HepG2 (cell line): ENCODE results near the gene TMA7B. TPM values are rescaled to one million over a fixed set of nuclear protein-coding genes. Genes with fewer than 3 reads are reported as not detected.

ENCODE experiments used
- ATAC-seq: fragments of 200-7000 bp; cut with Tn5 transposase; 3 replicates; pipeline ENCODE4 v1.9.1; 2020; ENCODE audit warnings: mild to moderate bottlenecking, moderate library complexity
- BruUV-seq: library from RNA; stranded (reverse); fragments of 400-500 nt; replicated peaks from 2 replicates; lab custom pipeline; 2021; lab: Mats Ljungman, UMichigan
- CTCF ChIA-PET: fragments of 300-600 bp; formaldehyde crosslinking; extraction: SDS; loops from one replicate; lab custom pipeline; 2021; ENCODE audit warnings: low total read pairs, inconsistent platforms, low intra/inter-chr PET ratio; lab: Yijun Ruan, JAX
- POLR2A ChIA-PET: fragments of 350-600 bp; sonication (Branson Sonifier 250); formaldehyde crosslinking; loops from one replicate; lab custom pipeline; 2020; ENCODE audit warnings: antibody characterized with exemption, inconsistent platforms; lab: Yijun Ruan, JAX
- DNase-seq: peaks from one replicate; pipeline ENCODE4 v3.0.0-alpha.2; 2015; ENCODE audit warnings: low spot score
- FAIRE-seq: peaks from 3 replicates; lab custom pipeline; 2011; peaks lifted over from hg19 to GRCh38; lab: Jason Lieb, UNC
- H2AFZ ChIP-seq: one replicate; pipeline ENCODE4 v1.6.1; 2011; ENCODE audit warnings: low read length, inconsistent platforms
- H3K27ac ChIP-seq: fragments of 300-600 bp; 3 replicates; pipeline ENCODE4 v1.8.0; 2011; ENCODE audit warnings: mixed run types, mild to moderate bottlenecking, mixed read lengths, low read length, inconsistent platforms; ENCODE audit not compliant: insufficient read depth; ENCODE audit errors: extremely low read length
- H3K27me3 ChIP-seq, 2 experiments: fragments of 200-600 bp in 1 of 2; 2 replicates in 1 of 2; 3 replicates in 1 of 2; pipeline versions ENCODE4 v1.6.0 to v1.8.0; 2011; ENCODE audit warnings: low read length in 2 of 2, mild to moderate bottlenecking in 2 of 2, moderate library complexity in 2 of 2, inconsistent platforms in 1 of 2; ENCODE audit not compliant: insufficient read depth in 2 of 2, control insufficient read depth in 1 of 2
- H3K36me3 ChIP-seq, 2 experiments: fragments of 200-600 bp in 1 of 2; replicated peaks in 1 of 2; 2 replicates in 1 of 2; 3 replicates in 1 of 2; pipeline versions ENCODE4 v1.5.1 to v1.8.0; 2011; ENCODE audit warnings: low read length in 2 of 2, inconsistent platforms in 1 of 2; ENCODE audit not compliant: insufficient read depth in 2 of 2, control insufficient read depth in 1 of 2
- H3K4me1 ChIP-seq: 2 replicates; pipeline ENCODE4 v1.5.1; 2012; ENCODE audit warnings: low read length, inconsistent platforms; ENCODE audit not compliant: insufficient read depth
- H3K4me2 ChIP-seq: 2 replicates; pipeline ENCODE4 v1.6.0; 2011; ENCODE audit warnings: low read depth, low read length, inconsistent platforms
- H3K4me3 ChIP-seq, 3 experiments: fragments of 200-600 bp in 1 of 3; sonication (generic), shearing (Covaris generic) in 1 of 3; replicated peaks in 1 of 3; 2 replicates each; pipeline ENCODE4 v1.5.1; 2011 to 2016; ENCODE audit warnings: low read length in 3 of 3, inconsistent platforms in 2 of 3, low read depth in 2 of 3, mild to moderate bottlenecking in 2 of 3, control low read depth in 1 of 3, mixed read lengths in 1 of 3; ENCODE audit not compliant: insufficient read depth in 1 of 3
- H3K79me2 ChIP-seq: one replicate; pipeline ENCODE4 v1.6.1; 2011; ENCODE audit warnings: low read length, inconsistent platforms; ENCODE audit not compliant: insufficient read depth
- H3K9ac ChIP-seq: 2 replicates; pipeline ENCODE4 v1.6.0; 2011; ENCODE audit warnings: mild to moderate bottlenecking, low read depth, low read length, inconsistent platforms; ENCODE audit not compliant: insufficient read depth
- H3K9me3 ChIP-seq: 2 replicates; pipeline ENCODE4 v1.5.1; 2012; ENCODE audit warnings: mild to moderate bottlenecking, low read length
- H4K20me1 ChIP-seq: 2 replicates; pipeline ENCODE4 v1.6.0; 2011; ENCODE audit warnings: inconsistent platforms, mild to moderate bottlenecking, low read length, moderate library complexity; ENCODE audit not compliant: insufficient read depth
- KLF9 ChIP-seq: IDR thresholded peaks from 2 replicates; pipeline ENCODE4 v1.6.1; 2016; ENCODE audit warnings: low read depth
- MBD4 ChIP-seq: IDR thresholded peaks from 2 replicates; pipeline ENCODE4 v1.6.1; 2012; ENCODE audit warnings: low read length, inconsistent platforms, borderline replicate concordance
- MED8 ChIP-seq: sonication (generic); formaldehyde crosslinking; IDR thresholded peaks from 2 replicates; pipeline ENCODE4 v1.8.1; 2023; ENCODE audit warnings: mild to moderate bottlenecking, missing genetic modification reagents; ENCODE audit not compliant: insufficient replicate concordance
- RFX1 ChIP-seq: fragments of 450-650 bp; IDR thresholded peaks from 2 replicates; pipeline ENCODE4 v1.6.1; 2017
- TARDBP ChIP-seq: sonication (generic); formaldehyde crosslinking; IDR thresholded peaks from 2 replicates; pipeline ENCODE4 v1.8.0; 2022; ENCODE audit warnings: mild to moderate bottlenecking, missing genetic modification reagents
- ZBTB8A ChIP-seq: sonication (generic); formaldehyde crosslinking; IDR thresholded peaks from 2 replicates; pipeline ENCODE4 v1.4.0; 2020; ENCODE audit warnings: mild to moderate bottlenecking, low read depth, missing genetic modification reagents, borderline replicate concordance
- ZFP37 ChIP-seq: sonication (generic); formaldehyde crosslinking; IDR thresholded peaks from 2 replicates; pipeline ENCODE4 v1.4.0; 2020; ENCODE audit warnings: missing genetic modification reagents, borderline replicate concordance
- ZKSCAN8 ChIP-seq: IDR thresholded peaks from 2 replicates; pipeline ENCODE4 v1.6.1; 2016; ENCODE audit warnings: borderline replicate concordance, missing genetic modification reagents, missing compliant biosample characterization
- ZNF121 ChIP-seq: sonication (generic); formaldehyde crosslinking; IDR thresholded peaks from 2 replicates; pipeline ENCODE4 v1.5.0; 2020; ENCODE audit warnings: mild to moderate bottlenecking, missing genetic modification reagents
- ZNF224 ChIP-seq: sonication (generic); formaldehyde crosslinking; IDR thresholded peaks from 2 replicates; pipeline ENCODE4 v1.5.0; 2020; ENCODE audit warnings: mild to moderate bottlenecking, missing genetic modification reagents
- ZNF329 ChIP-seq: sonication (generic); formaldehyde crosslinking; IDR thresholded peaks from 2 replicates; pipeline ENCODE4 v1.9.0; 2021; ENCODE audit warnings: low read depth, mild to moderate bottlenecking, missing genetic modification reagents
- ZNF7 ChIP-seq: IDR thresholded peaks from 2 replicates; pipeline ENCODE4 v1.6.1; 2016; ENCODE audit warnings: missing biosample characterization, missing genetic modification reagents
- ZNF75D ChIP-seq: sonication (generic); formaldehyde crosslinking; IDR thresholded peaks from 2 replicates; pipeline ENCODE4 v1.8.1; 2023; ENCODE audit warnings: missing genetic modification reagents, mild to moderate bottlenecking, borderline replicate concordance
- ZNF768 ChIP-seq: sonication (generic); formaldehyde crosslinking; IDR thresholded peaks from 2 replicates; pipeline ENCODE4 v1.4.0; 2020; ENCODE audit warnings: missing genetic modification reagents
- ZSCAN30 ChIP-seq: sonication (generic); formaldehyde crosslinking; IDR thresholded peaks from 2 replicates; pipeline ENCODE4 v1.5.0; 2020; ENCODE audit warnings: mild to moderate bottlenecking, missing genetic modification reagents
- WGBS: methylation state at CpG from one replicate; pipeline ENCODE4 v1.1.6; 2017; ENCODE audit warnings: low lambda C conversion rate; 5-methylcytosine and 5-hydroxymethylcytosine counted together
- in situ Hi-C: cut with HindIII; loops from 2 replicates; pipeline ENCODE4 v1.10.0; 2017; ENCODE audit warnings: low pct_unique_long_range_greater_than_20kb; ENCODE audit not compliant: extremely low pct_ligation_motif_present
- intact Hi-C: fragments of 100-400 bp; cut with micrococcal nuclease; formaldehyde crosslinking; loops from one replicate; pipeline ENCODE4 v1.10.0; 2022; ENCODE audit not compliant: unreplicated experiment
- polyA plus RNA-seq, 8 experiments: library from polyadenylated mRNA; depleted of rRNA in 3 of 8; stranded (reverse) in 7 of 8; unstranded in 1 of 8; fragments of >200 nt; fragmentation: Illumina TruSeq in 4 of 8; extraction: Trizol in 4 of 8; gene quantifications; 2 replicates each; pipeline versions ENCODE4 v1.2.1 to v1.2.3, GENCODE V29; 2011 to 2016; ENCODE audit warnings: low read depth in 4 of 8, missing spikeins in 1 of 8, mixed read lengths in 1 of 8; ENCODE audit not compliant: insufficient read depth in 1 of 8
- total RNA-seq, 5 experiments: library from RNA; depleted of rRNA; stranded (reverse); fragments of >200 nt; fragmentation: Illumina TruSeq; extraction: Trizol; gene quantifications; 2 replicates each; pipeline ENCODE4 v1.2.3, GENCODE V29; 2016; ENCODE audit warnings: low read depth in 1 of 5
- TF ChIP-seq, protein P1 (sequence below): sonication (generic); formaldehyde crosslinking; conservative IDR thresholded peaks from 2 replicates; pipeline ENCODE4 v1.4.0; 2020; ENCODE audit warnings: mild to moderate bottlenecking, missing genetic modification reagents, moderate library complexity
- TF ChIP-seq, protein P2 (sequence below): sonication (generic); formaldehyde crosslinking; IDR thresholded peaks from 2 replicates; pipeline ENCODE4 v1.4.0; 2020; ENCODE audit warnings: low read depth, mild to moderate bottlenecking, missing genetic modification reagents
- TF ChIP-seq, protein P3 (sequence below): sonication (generic); formaldehyde crosslinking; IDR thresholded peaks from 2 replicates; pipeline ENCODE4 v1.8.1; 2022; ENCODE audit warnings: low read depth, mild to moderate bottlenecking, missing genetic modification reagents

The TMA7B gene
- total and polyA plus RNA-seq, 2 of the 13 experiments (the other 11 are each of a cell fraction or from before 2014, with no cell fraction given) = not detected

DNA sequence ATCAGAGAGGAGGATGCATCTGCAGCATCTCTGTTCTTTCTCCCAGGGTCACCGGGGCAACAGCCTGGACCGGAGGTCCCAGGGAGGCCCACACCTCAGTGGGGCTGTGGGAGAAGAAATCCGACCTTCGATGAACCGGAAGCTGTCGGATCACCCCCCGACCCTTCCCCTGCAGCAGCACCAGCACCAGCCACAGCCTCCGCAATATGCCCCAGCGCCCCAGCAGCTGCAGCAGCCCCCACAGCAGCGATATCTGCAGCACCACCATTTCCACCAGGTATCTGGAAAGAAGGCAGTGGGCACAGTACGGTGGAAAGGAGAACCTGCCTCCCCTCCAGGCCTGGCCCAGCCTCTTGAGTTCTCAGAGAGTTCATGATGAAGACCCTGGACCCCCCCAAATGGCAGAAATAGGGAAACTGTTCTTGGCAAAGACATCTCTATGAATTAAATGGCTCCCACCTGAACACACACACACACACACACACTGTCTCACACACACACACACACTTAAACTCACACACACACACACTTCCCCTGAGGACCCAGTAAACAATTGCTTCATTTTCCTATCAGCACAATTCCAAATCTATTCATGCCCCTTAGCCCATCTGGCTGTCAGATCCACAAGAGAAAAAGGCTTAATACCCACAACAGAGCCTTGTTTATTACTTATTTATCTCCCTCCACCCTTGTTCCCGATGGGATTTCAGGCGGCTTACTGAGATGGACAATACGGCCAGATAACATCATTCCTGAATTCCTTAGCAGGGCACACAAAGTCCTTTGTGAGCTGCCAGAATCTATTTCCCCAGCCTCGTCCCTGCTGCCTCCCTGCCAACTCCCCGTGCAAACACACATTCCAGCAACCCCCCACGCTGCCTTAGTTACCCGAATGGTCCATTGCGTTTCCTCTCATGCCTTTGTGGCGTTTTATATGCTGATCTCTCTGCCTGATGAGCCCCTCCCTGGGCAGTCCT is 8.1 kb downstream of the TMA7B start:
- H3K36me3 ChIP-seq = no peaks in the 10 kb centered on the region
- BruUV-seq = no TSS peak
- ATAC-seq (no peak), DNase-seq (no peak), FAIRE-seq (no peak)
- no peak overlapping the region for H2AFZ ChIP-seq
- H4K20me1 ChIP-seq = no peaks in the 10 kb centered on the region
- peaks cover 5 to 28% of the 10 kb centered on the region in 2 experiments; a peak in 4 of 5 replicates for H3K27me3 ChIP-seq
- CTCF ChIA-PET = no interaction called here
- no peak overlapping the region for H3K9ac ChIP-seq
- 33% methylated on average over 15 of the region's 20 CpGs for WGBS
- POLR2A ChIA-PET = no interaction called here
- no peak overlapping the region for H3K27ac ChIP-seq
- no peaks in the 10 kb centered on the region for H3K79me2 ChIP-seq
- intact Hi-C loops = no loop called here
- H3K4me3 ChIP-seq = no peak overlapping the region
- no peak overlapping the region for H3K4me2 ChIP-seq
- no peaks in the 10 kb centered on the region for H3K4me1 ChIP-seq
- H3K9me3 ChIP-seq = no peaks in the 10 kb centered on the region
- in situ Hi-C loops = no loop called here
- TF ChIP-seq ZKSCAN8 (CRISPR knock-in tag) (no peak), ZSCAN30 (CRISPR knock-in tag) (no peak), MED8 (no peak), KLF9 (CRISPR knock-in tag) (no peak), TARDBP (CRISPR knock-in tag) (no peak), MBD4 (no peak), ZNF768 (CRISPR knock-in tag) (no peak), RFX1 (no peak), ZNF121 (CRISPR knock-in tag) (no peak), ZNF7 (CRISPR knock-in tag) (no peak), ZBTB8A (CRISPR knock-in tag) (no peak), ZNF329 (no peak), ZFP37 (CRISPR knock-in tag) (no peak), ZNF75D (CRISPR knock-in tag) (no peak), ZNF224 (no peak)
- TF ChIP-seq, protein P1, sequence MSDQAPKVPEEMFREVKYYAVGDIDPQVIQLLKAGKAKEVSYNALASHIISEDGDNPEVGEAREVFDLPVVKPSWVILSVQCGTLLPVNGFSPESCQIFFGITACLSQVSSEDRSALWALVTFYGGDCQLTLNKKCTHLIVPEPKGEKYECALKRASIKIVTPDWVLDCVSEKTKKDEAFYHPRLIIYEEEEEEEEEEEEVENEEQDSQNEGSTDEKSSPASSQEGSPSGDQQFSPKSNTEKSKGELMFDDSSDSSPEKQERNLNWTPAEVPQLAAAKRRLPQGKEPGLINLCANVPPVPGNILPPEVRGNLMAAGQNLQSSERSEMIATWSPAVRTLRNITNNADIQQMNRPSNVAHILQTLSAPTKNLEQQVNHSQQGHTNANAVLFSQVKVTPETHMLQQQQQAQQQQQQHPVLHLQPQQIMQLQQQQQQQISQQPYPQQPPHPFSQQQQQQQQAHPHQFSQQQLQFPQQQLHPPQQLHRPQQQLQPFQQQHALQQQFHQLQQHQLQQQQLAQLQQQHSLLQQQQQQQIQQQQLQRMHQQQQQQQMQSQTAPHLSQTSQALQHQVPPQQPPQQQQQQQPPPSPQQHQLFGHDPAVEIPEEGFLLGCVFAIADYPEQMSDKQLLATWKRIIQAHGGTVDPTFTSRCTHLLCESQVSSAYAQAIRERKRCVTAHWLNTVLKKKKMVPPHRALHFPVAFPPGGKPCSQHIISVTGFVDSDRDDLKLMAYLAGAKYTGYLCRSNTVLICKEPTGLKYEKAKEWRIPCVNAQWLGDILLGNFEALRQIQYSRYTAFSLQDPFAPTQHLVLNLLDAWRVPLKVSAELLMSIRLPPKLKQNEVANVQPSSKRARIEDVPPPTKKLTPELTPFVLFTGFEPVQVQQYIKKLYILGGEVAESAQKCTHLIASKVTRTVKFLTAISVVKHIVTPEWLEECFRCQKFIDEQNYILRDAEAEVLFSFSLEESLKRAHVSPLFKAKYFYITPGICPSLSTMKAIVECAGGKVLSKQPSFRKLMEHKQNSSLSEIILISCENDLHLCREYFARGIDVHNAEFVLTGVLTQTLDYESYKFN = no peak
- TF ChIP-seq, protein P2, sequence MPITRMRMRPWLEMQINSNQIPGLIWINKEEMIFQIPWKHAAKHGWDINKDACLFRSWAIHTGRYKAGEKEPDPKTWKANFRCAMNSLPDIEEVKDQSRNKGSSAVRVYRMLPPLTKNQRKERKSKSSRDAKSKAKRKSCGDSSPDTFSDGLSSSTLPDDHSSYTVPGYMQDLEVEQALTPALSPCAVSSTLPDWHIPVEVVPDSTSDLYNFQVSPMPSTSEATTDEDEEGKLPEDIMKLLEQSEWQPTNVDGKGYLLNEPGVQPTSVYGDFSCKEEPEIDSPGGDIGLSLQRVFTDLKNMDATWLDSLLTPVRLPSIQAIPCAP (CRISPR knock-in tag) = no peak
- TF ChIP-seq, protein P3, sequence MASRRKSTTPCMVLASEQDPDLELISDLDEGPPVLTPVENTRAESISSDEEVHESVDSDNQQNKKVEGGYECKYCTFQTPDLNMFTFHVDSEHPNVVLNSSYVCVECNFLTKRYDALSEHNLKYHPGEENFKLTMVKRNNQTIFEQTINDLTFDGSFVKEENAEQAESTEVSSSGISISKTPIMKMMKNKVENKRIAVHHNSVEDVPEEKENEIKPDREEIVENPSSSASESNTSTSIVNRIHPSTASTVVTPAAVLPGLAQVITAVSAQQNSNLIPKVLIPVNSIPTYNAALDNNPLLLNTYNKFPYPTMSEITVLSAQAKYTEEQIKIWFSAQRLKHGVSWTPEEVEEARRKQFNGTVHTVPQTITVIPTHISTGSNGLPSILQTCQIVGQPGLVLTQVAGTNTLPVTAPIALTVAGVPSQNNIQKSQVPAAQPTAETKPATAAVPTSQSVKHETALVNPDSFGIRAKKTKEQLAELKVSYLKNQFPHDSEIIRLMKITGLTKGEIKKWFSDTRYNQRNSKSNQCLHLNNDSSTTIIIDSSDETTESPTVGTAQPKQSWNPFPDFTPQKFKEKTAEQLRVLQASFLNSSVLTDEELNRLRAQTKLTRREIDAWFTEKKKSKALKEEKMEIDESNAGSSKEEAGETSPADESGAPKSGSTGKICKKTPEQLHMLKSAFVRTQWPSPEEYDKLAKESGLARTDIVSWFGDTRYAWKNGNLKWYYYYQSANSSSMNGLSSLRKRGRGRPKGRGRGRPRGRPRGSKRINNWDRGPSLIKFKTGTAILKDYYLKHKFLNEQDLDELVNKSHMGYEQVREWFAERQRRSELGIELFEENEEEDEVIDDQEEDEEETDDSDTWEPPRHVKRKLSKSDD (CRISPR knock-in tag) = no peak
